GM18519 (cell line): Measurements from ENCODE around the gene RNASE12.
"Not testable (repeated sequence)": the region's sequence is repeated elsewhere in the genome, so short reads cannot be mapped to it uniquely, and the experiment has no call there.

Experiments
- ATAC-seq: cut with Tn5 transposase; IDR thresholded peaks from one replicate; pipeline ENCODE4 v1.9.1; 2021; ENCODE audit warnings: mild to moderate bottlenecking, moderate library complexity; ENCODE audit not compliant: unreplicated experiment, low FRiP score

The RNASE12 gene

GRCh38 chr14:20591235-20591634 lies at the start of gene RNASE12:
TSS of gene RNASE12 (minus strand) at chr14:20591376. CDS start at chr14:20590723, 653 bp downstream.
- no peak for ATAC-seq

GRCh38 chr14:20632831-20633691 lies 41.9 kb upstream of the RNASE12 start:
- peak; percentile 51 for ATAC-seq

- no peak for ATAC-seq
Observed at GRCh38 chr14:20632448-20632830, 41.3 kb upstream of the RNASE12 start.

- no peak for ATAC-seq
Observed at GRCh38 chr14:20631880-20632389, 40.8 kb upstream of the RNASE12 start.

- no peak for ATAC-seq
Observed at GRCh38 chr14:20631023-20631879, 40.1 kb upstream of the RNASE12 start.

GRCh38 chr14:20630340-20631022 lies 39.3 kb upstream of the RNASE12 start:
- no peak for ATAC-seq

GRCh38 chr14:20628063-20628854 lies 37.1 kb upstream of the RNASE12 start:
- no peak for ATAC-seq

- ATAC-seq = no peak
Observed at GRCh38 chr14:20627346-20628027, 36.3 kb upstream of the RNASE12 start.

GRCh38 chr14:20626274-20626673 lies 35.1 kb upstream of the RNASE12 start:
- ATAC-seq = no peak

- no peak for ATAC-seq
Observed at GRCh38 chr14:20624495-20625070, 33.4 kb upstream of the RNASE12 start.

- no peak for ATAC-seq
Observed at GRCh38 chr14:20623798-20624197, 32.6 kb upstream of the RNASE12 start.

- ATAC-seq = no peak
Observed at GRCh38 chr14:20622816-20623291, 31.7 kb upstream of the RNASE12 start.

- no peak for ATAC-seq
Observed at GRCh38 chr14:20620798-20621478, 29.8 kb upstream of the RNASE12 start.

- not testable (repeated sequence) for ATAC-seq
Observed at GRCh38 chr14:20619688-20620087, 28.5 kb upstream of the RNASE12 start.

- ATAC-seq = no peak
Observed at GRCh38 chr14:20618271-20618749, 27.1 kb upstream of the RNASE12 start.

GRCh38 chr14:20617138-20618003 lies 26.2 kb upstream of the RNASE12 start:
- no peak for ATAC-seq

- no peak for ATAC-seq
Observed at GRCh38 chr14:20615996-20616395, 24.8 kb upstream of the RNASE12 start.
